K562 treated with DMSO at 1 percent for 12 hours (cell line): ENCODE results near the gene ASCC2. TPM values are rescaled to one million over a fixed set of nuclear protein-coding genes. Genes with fewer than 3 reads are reported as not detected.

Source experiments
- total RNA-seq: library from RNA; unstranded; fragments of 300-600 nt; gene quantifications from 2 replicates; pipeline ENCODE4 v1.2.3, GENCODE V29; 2022; ENCODE audit not compliant: insufficient read depth

The ASCC2 gene
- 29.8 and 55.2 TPM in 2 replicates for total RNA-seq

GRCh38 chr22:29837741-29838598 is at the start of gene ASCC2:
Gene ASCC2 (minus strand): TSS chr22:29838274. CDS start chr22:29832325, 5,949 bp downstream.

GRCh38 chr22:29883045-29883774 is 45.1 kb upstream of the ASCC2 start, which contains the start of gene MTMR3:
Gene MTMR3 (plus strand): TSS chr22:29883174. CDS start chr22:29971060, 87,886 bp downstream.

GRCh38 chr22:29767171-29768051 is 70.7 kb downstream of the ASCC2 start, which contains the start of gene UQCR10:
Gene UQCR10 (plus strand): TSS chr22:29767369. CDS start chr22:29767399, 30 bp downstream.

GRCh38 chr22:29766632-29767170 is 71.4 kb downstream of the ASCC2 start, which contains the start of gene ZMAT5:
Gene ZMAT5 (minus strand): TSS chr22:29767007. CDS start chr22:29748544, 18,463 bp downstream.

Other genes with a start within 250 kb of the ASCC2 start
- gene NF2, start 234.6 kb downstream of the ASCC2 start, total RNA-seq = 5.7 and 10.4 TPM in 2 replicates
- not detected in 2 replicates for gene CABP7, start 118.3 kb downstream of the ASCC2 start, total RNA-seq
- 23.4 and 37.3 TPM in 2 replicates for gene ZMAT5, start 71.3 kb downstream of the ASCC2 start, total RNA-seq
- gene UQCR10, start 70.9 kb downstream of the ASCC2 start, total RNA-seq = 82.9 and 87.7 TPM in 2 replicates
- 4.0 and 14.7 TPM in 2 replicates for gene MTMR3, start 44.9 kb upstream of the ASCC2 start, total RNA-seq
- gene HORMAD2, start 242.2 kb upstream of the ASCC2 start, total RNA-seq = not detected in 2 replicates